Neural progenitor cell (in vitro differentiated cells): ENCODE data around the gene ADGRD1. TPM values are rescaled to one million over a fixed set of nuclear protein-coding genes. Genes with fewer than 3 reads are reported as not detected.

Experiments
- DNase-seq: peaks from one replicate; pipeline ENCODE4 v3.0.0-alpha.2; 2016; ENCODE audit warnings: low spot score
- H2AFZ ChIP-seq: fragments of 200-600 bp; sonication (generic); replicated peaks from 2 replicates; pipeline ENCODE4 v1.6.1; 2016; ENCODE audit warnings: antibody characterized with exemption
- H3F3A ChIP-seq: fragments of 200-600 bp; sonication (generic); 2 replicates; pipeline ENCODE4 v1.6.1; 2016; ENCODE audit warnings: antibody characterized with exemption, low read depth
- H3K27ac ChIP-seq: fragments of 200-600 bp; sonication (generic); 2 replicates; pipeline ENCODE4 v1.5.1; 2016; ENCODE audit warnings: mild to moderate bottlenecking
- H3K27me3 ChIP-seq: fragments of 200-600 bp; sonication (generic); 2 replicates; pipeline ENCODE4 v1.6.1; 2016; ENCODE audit warnings: mild to moderate bottlenecking, moderate library complexity
- H3K36me3 ChIP-seq: fragments of 200-600 bp; sonication (generic); 2 replicates; pipeline ENCODE4 v1.5.1; 2016
- H3K4me1 ChIP-seq: fragments of 200-600 bp; sonication (generic); 2 replicates; pipeline ENCODE4 v1.6.1; 2016; ENCODE audit warnings: mixed run types
- H3K4me2 ChIP-seq: fragments of 200-600 bp; sonication (generic); 2 replicates; pipeline ENCODE4 v1.6.1; 2016
- H3K4me3 ChIP-seq: fragments of 200-600 bp; sonication (generic); 2 replicates; pipeline ENCODE4 v1.5.1; 2016
- H3K79me2 ChIP-seq: fragments of 200-600 bp; sonication (generic); 2 replicates; pipeline ENCODE4 v1.6.1; 2016; ENCODE audit warnings: low read depth
- H3K9ac ChIP-seq: fragments of 200-600 bp; sonication (generic); 2 replicates; pipeline ENCODE4 v1.6.1; 2016
- H3K9me3 ChIP-seq: fragments of 200-600 bp; sonication (generic); 2 replicates; pipeline ENCODE4 v1.5.1; 2016; ENCODE audit warnings: low read depth
- H4K20me1 ChIP-seq: fragments of 200-600 bp; sonication (generic); 2 replicates; pipeline ENCODE4 v1.6.1; 2016; ENCODE audit warnings: low read depth
- H3K27ac Mint-ChIP-seq: 3 replicates; pipeline ENCODE4 v1.8.0; 2021; ENCODE audit warnings: mixed read lengths
- H3K27me3 Mint-ChIP-seq: 2 replicates; pipeline ENCODE4 v1.8.0; 2022; ENCODE audit warnings: low read depth, mild to moderate bottlenecking, inconsistent platforms, moderate library complexity, mixed read lengths; ENCODE audit not compliant: insufficient read depth
- H3K36me3 Mint-ChIP-seq: 3 replicates; pipeline ENCODE4 v1.8.0; 2021; ENCODE audit warnings: mixed read lengths
- H3K4me1 Mint-ChIP-seq: 3 replicates; pipeline ENCODE4 v1.8.0; 2021; ENCODE audit warnings: mixed read lengths
- H3K4me3 Mint-ChIP-seq: 3 replicates; pipeline ENCODE4 v1.8.0; 2021; ENCODE audit warnings: mild to moderate bottlenecking, moderate library complexity, mixed read lengths
- H3K9me3 Mint-ChIP-seq: 3 replicates; pipeline ENCODE4 v1.8.0; 2020; ENCODE audit warnings: mixed read lengths
- CTCF ChIP-seq: fragments of 200-600 bp; sonication (generic); IDR thresholded peaks from 2 replicates; pipeline ENCODE4 v1.5.1; 2017; ENCODE audit warnings: antibody characterized with exemption, mild to moderate bottlenecking
- EZH2 ChIP-seq: fragments of 200-600 bp; sonication (generic); IDR thresholded peaks from 2 replicates; pipeline ENCODE4 v1.6.1; 2017; ENCODE audit warnings: antibody characterized with exemption, mild to moderate bottlenecking, moderate library complexity
- EZH2phosphoT487 ChIP-seq: fragments of 200-600 bp; sonication (generic); IDR thresholded peaks from 2 replicates; pipeline ENCODE4 v1.6.1; 2017; ENCODE audit warnings: antibody characterized with exemption
- total RNA-seq: library from RNA; depleted of rRNA; stranded (reverse); fragments of >200 nt; gene quantifications from 2 replicates; pipeline ENCODE4 v1.2.3, GENCODE V29; 2015; ENCODE audit warnings: low replicate concordance

Gene ADGRD1
- total RNA-seq, 1 donor from 2014 or later, result not detected

GRCh38 chr12:130972586-130972950 lies 18.9 kb downstream of the ADGRD1 start:
- no peaks in the 10 kb centered on the region for H3K36me3 ChIP-seq
- no peaks in the 10 kb centered on the region for H4K20me1 ChIP-seq
- no peak for DNase-seq
- H3K9ac ChIP-seq, result no peak overlapping the region
- no peaks in the 10 kb centered on the region for H3K36me3 Mint-ChIP-seq
- H3K27me3 Mint-ChIP-seq, result peaks cover 14% of the 10 kb centered on the region
- H3K9me3 Mint-ChIP-seq, result no peaks in the 10 kb centered on the region
- H3K9me3 ChIP-seq, result no peaks in the 10 kb centered on the region
- H3K79me2 ChIP-seq, result no peaks in the 10 kb centered on the region
- no peak for TF ChIP-seq EZH2
- no peak for TF ChIP-seq CTCF
- TF ChIP-seq EZH2phosphoT487, result no peak
- no peak overlapping the region for H3K4me3 Mint-ChIP-seq
- no peak overlapping the region for H3K27ac Mint-ChIP-seq
- H3K4me1 Mint-ChIP-seq, result no peaks in the 10 kb centered on the region
- no peaks in the 10 kb centered on the region for H3F3A ChIP-seq
- H2AFZ ChIP-seq, result no peak overlapping the region
- H3K4me2 ChIP-seq, result no peak overlapping the region
- H3K4me3 ChIP-seq, result no peak overlapping the region
- no peak overlapping the region for H3K27ac ChIP-seq
- no peaks in the 10 kb centered on the region for H3K27me3 ChIP-seq
- no peaks in the 10 kb centered on the region for H3K4me1 ChIP-seq

- Histone ChIP-seq H3K36me3 (no peaks in the 10 kb centered on the region), H3K4me3 (no peak overlapping the region), H3F3A (no peaks in the 10 kb centered on the region), H3K79me2 (no peaks in the 10 kb centered on the region), H2AFZ (no peak overlapping the region), H3K4me1 (no peaks in the 10 kb centered on the region), H3K27me3 (no peaks in the 10 kb centered on the region), H3K9me3 (no peaks in the 10 kb centered on the region), H3K27ac (no peak overlapping the region), H3K9ac (no peak overlapping the region), H4K20me1 (no peaks in the 10 kb centered on the region), H3K4me2 (no peak overlapping the region)
- H3K9me3 Mint-ChIP-seq, result no peaks in the 10 kb centered on the region
- DNase-seq, result no peak
- H3K27me3 Mint-ChIP-seq, result peaks cover 12% of the 10 kb centered on the region
- TF ChIP-seq EZH2phosphoT487, result no peak
- no peaks in the 10 kb centered on the region for H3K36me3 Mint-ChIP-seq
- no peaks in the 10 kb centered on the region for H3K4me1 Mint-ChIP-seq
- H3K4me3 Mint-ChIP-seq, result no peak overlapping the region
- H3K27ac Mint-ChIP-seq, result no peak overlapping the region
These were observed 19.4 kb downstream of the ADGRD1 start for GRCh38 chr12:130973109-130973508.

GRCh38 chr12:130973906-130974305 lies 20.2 kb downstream of the ADGRD1 start:
- no peak for TF ChIP-seq EZH2
- TF ChIP-seq EZH2phosphoT487, result no peak
- no peak for TF ChIP-seq CTCF
- no peaks in the 10 kb centered on the region for H3K36me3 ChIP-seq
- no peak overlapping the region for H3K9ac ChIP-seq
- no peaks in the 10 kb centered on the region for H3F3A ChIP-seq
- H3K27ac Mint-ChIP-seq, result no peak overlapping the region
- H3K27ac ChIP-seq, result no peak overlapping the region
- H3K79me2 ChIP-seq, result no peaks in the 10 kb centered on the region
- no peaks in the 10 kb centered on the region for H3K4me1 ChIP-seq
- H3K27me3 Mint-ChIP-seq, result peaks cover 8% of the 10 kb centered on the region
- no peaks in the 10 kb centered on the region for H3K27me3 ChIP-seq
- no peak overlapping the region for H3K4me3 Mint-ChIP-seq
- no peak overlapping the region for H2AFZ ChIP-seq
- H3K9me3 ChIP-seq, result no peaks in the 10 kb centered on the region
- no peaks in the 10 kb centered on the region for H3K4me1 Mint-ChIP-seq
- no peaks in the 10 kb centered on the region for H3K9me3 Mint-ChIP-seq
- H3K4me3 ChIP-seq, result no peak overlapping the region
- DNase-seq, result no peak
- H4K20me1 ChIP-seq, result no peaks in the 10 kb centered on the region
- H3K36me3 Mint-ChIP-seq, result no peaks in the 10 kb centered on the region
- no peak overlapping the region for H3K4me2 ChIP-seq

GRCh38 chr12:130975116-130975515 lies 21.4 kb downstream of the ADGRD1 start:
- H3K4me3 ChIP-seq, result no peak overlapping the region
- no peaks in the 10 kb centered on the region for H4K20me1 ChIP-seq
- TF ChIP-seq EZH2 (no peak), EZH2phosphoT487 (no peak), CTCF (no peak)
- no peak overlapping the region for H3K27ac ChIP-seq
- no peaks in the 10 kb centered on the region for H3K9me3 ChIP-seq
- H2AFZ ChIP-seq, result no peak overlapping the region
- no peak overlapping the region for H3K27ac Mint-ChIP-seq
- no peaks in the 10 kb centered on the region for H3K4me1 ChIP-seq
- H3K36me3 Mint-ChIP-seq, result no peaks in the 10 kb centered on the region
- H3K79me2 ChIP-seq, result no peaks in the 10 kb centered on the region
- no peak overlapping the region for H3K9ac ChIP-seq
- H3K27me3 Mint-ChIP-seq, result peaks cover 10% of the 10 kb centered on the region
- no peaks in the 10 kb centered on the region for H3K36me3 ChIP-seq
- H3K9me3 Mint-ChIP-seq, result no peaks in the 10 kb centered on the region
- H3F3A ChIP-seq, result no peaks in the 10 kb centered on the region
- H3K4me2 ChIP-seq, result no peak overlapping the region
- no peaks in the 10 kb centered on the region for H3K27me3 ChIP-seq
- no peak for DNase-seq
- H3K4me1 Mint-ChIP-seq, result peaks cover 6% of the 10 kb centered on the region
- H3K4me3 Mint-ChIP-seq, result no peak overlapping the region
